ENCODE results near the gene ANKRD13A. TPM values are rescaled to one million over a fixed set of nuclear protein-coding genes. Genes with fewer than 3 reads are reported as not detected.

The ANKRD13A gene
- total RNA-seq, 4 donors from 2014 or later: 96.1 to 189 (median 115) TPM

DNA sequence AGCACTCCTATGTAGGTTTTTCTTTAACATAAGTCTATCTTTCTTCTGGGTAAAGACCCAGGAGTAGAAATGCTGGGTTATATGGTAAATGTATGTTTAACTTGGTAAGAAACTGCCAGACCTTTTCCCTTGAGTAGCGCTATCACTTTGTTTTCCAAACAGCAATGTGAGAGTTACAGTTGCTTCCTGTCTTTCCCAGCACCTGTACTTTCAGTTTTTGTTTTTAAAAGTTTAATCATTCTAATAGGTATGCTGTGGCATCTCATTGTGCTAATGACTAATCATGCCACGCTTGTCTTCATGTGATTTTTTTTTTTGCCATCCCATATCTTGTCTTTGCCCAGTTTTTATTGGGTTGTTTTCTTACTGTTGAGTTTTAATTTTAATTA, 31.2 kb upstream of the ANKRD13A start:
- H3K9me3 ChIP-seq: no peaks in the 10 kb centered on the region
- H3K4me3 ChIP-seq: no peak overlapping the region
- DNase-seq: no peak
- peak overlapping the region in 2 of 4 donors; percentile 3 to 13 for H3K27ac ChIP-seq
- no peaks in the 10 kb centered on the region for H3K27me3 ChIP-seq
- WGBS, 2 donors (ENCODE audit: low coverage in 1 of 2): 74 to 86% methylated on average over 2 of the region's 2 CpGs
- intact Hi-C loops (cut with DNase I; ENCODE audit: low total_unique reads): no loop called here
- H3K4me1 ChIP-seq: peaks cover 0 to 21% (median 12%) of the 10 kb centered on the region in 4 donors
- no peak for TF ChIP-seq POLR2A (IDR thresholded peaks at IDR 0.05)
- TF ChIP-seq, protein P1, sequence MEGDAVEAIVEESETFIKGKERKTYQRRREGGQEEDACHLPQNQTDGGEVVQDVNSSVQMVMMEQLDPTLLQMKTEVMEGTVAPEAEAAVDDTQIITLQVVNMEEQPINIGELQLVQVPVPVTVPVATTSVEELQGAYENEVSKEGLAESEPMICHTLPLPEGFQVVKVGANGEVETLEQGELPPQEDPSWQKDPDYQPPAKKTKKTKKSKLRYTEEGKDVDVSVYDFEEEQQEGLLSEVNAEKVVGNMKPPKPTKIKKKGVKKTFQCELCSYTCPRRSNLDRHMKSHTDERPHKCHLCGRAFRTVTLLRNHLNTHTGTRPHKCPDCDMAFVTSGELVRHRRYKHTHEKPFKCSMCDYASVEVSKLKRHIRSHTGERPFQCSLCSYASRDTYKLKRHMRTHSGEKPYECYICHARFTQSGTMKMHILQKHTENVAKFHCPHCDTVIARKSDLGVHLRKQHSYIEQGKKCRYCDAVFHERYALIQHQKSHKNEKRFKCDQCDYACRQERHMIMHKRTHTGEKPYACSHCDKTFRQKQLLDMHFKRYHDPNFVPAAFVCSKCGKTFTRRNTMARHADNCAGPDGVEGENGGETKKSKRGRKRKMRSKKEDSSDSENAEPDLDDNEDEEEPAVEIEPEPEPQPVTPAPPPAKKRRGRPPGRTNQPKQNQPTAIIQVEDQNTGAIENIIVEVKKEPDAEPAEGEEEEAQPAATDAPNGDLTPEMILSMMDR (IDR thresholded peaks at IDR 0.05): no peak
- TF ChIP-seq EP300 (IDR thresholded peaks at IDR 0.05; ENCODE audit: low read depth): no peak
- TF ChIP-seq POLR2AphosphoS5 (IDR thresholded peaks at IDR 0.05): no peak
- H3K36me3 ChIP-seq: peaks cover 0 to 39% (median 14%) of the 10 kb centered on the region in 4 donors
- in situ Hi-C loops (cut with MboI; ENCODE audit: low pct_ligation_motif_present in 1 of 4, low pct_unique_long_range_greater_than_20kb in 1 of 4, low sequenced_read_pairs in 3 of 4): no loop called here

DNA sequence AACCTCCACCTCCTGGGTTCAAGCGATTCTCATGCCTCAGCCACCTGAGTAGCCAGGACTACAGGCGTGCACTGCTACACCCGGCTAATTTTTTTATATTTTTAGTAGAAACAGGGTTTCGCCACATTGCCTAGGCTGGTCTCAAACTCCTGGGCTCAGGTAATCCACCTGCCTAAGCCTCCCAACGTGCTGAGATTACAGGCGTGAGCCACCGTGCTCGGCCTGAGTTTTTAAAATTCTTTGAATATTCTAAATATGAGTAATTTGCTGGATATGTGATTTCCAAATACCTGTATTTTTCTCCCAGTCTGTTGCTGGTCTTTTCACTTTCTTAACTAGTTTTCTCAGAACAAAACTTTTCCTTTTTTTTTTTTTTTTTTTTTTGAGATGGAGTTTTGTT, 30.4 kb upstream of the ANKRD13A start:
- TF ChIP-seq, protein P1 (IDR thresholded peaks at IDR 0.05): no peak
- TF ChIP-seq POLR2A (IDR thresholded peaks at IDR 0.05) (no peak), EP300 (IDR thresholded peaks at IDR 0.05; ENCODE audit: low read depth) (no peak), POLR2AphosphoS5 (IDR thresholded peaks at IDR 0.05) (no peak)
- in situ Hi-C loops (cut with MboI; ENCODE audit: low pct_ligation_motif_present in 1 of 4, low pct_unique_long_range_greater_than_20kb in 1 of 4, low sequenced_read_pairs in 3 of 4): no loop called here
- no peak overlapping the region for H3K27ac ChIP-seq
- peaks cover 0 to 39% (median 14%) of the 10 kb centered on the region in 4 donors for H3K36me3 ChIP-seq
- intact Hi-C loops (cut with DNase I; ENCODE audit: low total_unique reads): no loop called here
- H3K4me3 ChIP-seq: no peak overlapping the region
- 97 to 100% methylated on average over 7 to 8 of the region's 8 CpGs for WGBS, 2 donors (ENCODE audit: low coverage in 1 of 2)
- H3K4me1 ChIP-seq: peaks cover 0 to 21% (median 6%) of the 10 kb centered on the region in 4 donors
- no peak for DNase-seq
- H3K9me3 ChIP-seq: no peaks in the 10 kb centered on the region
- H3K27me3 ChIP-seq: no peaks in the 10 kb centered on the region

DNA sequence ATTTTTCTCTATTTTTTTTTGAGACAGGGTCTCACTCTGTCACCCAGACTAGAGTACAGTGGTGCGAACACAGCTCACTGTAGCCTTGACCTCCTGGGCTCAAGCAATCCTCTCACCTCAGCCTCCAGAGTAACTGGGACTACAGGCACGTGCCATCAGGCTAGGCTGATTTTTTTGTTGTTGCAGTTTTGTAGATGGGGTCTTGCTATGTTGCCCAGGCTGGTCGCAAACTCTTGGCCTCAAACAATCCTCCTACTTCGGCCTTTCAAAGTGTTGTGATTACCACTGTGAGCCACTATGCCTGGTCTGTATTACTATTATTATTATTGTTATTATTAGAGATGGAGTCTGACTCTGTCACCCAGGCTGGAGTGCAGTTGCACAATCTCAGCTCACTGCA, 26.4 kb upstream of the ANKRD13A start:
- Histone ChIP-seq H3K36me3 (peaks cover 0 to 45% (median 17%) of the 10 kb centered on the region in 4 donors), H3K27me3 (no peaks in the 10 kb centered on the region), H3K27ac (peak overlapping the region; percentile 65 to 84 (median 69)), H3K9me3 (no peaks in the 10 kb centered on the region), H3K4me3 (peak overlapping the region in 1 of 4 donors; percentile 30), H3K4me1 (peaks cover 0 to 15% (median 2%) of the 10 kb centered on the region in 4 donors)
- WGBS, 2 donors (ENCODE audit: low coverage in 1 of 2): 93 to 100% methylated on average over 2 to 4 of the region's 4 CpGs
- TF ChIP-seq POLR2A (IDR thresholded peaks at IDR 0.05) (no peak), EP300 (IDR thresholded peaks at IDR 0.05; ENCODE audit: low read depth) (no peak), POLR2AphosphoS5 (IDR thresholded peaks at IDR 0.05) (no peak)
- TF ChIP-seq, protein P1 (IDR thresholded peaks at IDR 0.05): no peak
- in situ Hi-C loops (cut with MboI; ENCODE audit: low pct_ligation_motif_present in 1 of 4, low pct_unique_long_range_greater_than_20kb in 1 of 4, low sequenced_read_pairs in 3 of 4) (no loop called here), intact Hi-C loops (cut with DNase I; ENCODE audit: low total_unique reads) (no loop called here)
- no peak for DNase-seq

DNA sequence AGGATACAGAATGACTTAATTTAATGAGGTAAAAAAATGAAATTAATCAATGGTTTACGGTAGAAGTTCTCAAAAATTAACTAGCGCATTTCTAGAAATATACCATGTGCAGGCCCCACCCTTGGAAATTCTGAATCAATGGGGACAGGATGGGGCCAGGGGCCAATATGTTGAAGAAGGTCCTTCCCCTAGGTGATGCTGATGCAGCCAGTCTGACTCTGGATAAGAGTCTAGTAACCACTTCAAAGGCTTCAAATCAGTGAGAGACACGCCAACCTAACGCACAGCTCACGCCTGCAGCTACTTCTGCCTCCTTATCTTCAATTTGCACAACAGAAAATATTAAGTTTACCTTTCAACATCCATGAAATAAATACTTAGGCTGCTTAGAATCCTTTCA, 17.9 kb upstream of the ANKRD13A start:
- intact Hi-C loops (cut with DNase I; ENCODE audit: low total_unique reads) (no loop called here), in situ Hi-C loops (cut with MboI; ENCODE audit: low pct_ligation_motif_present in 1 of 4, low pct_unique_long_range_greater_than_20kb in 1 of 4, low sequenced_read_pairs in 3 of 4) (no loop called here)
- DNase-seq: no peak
- H3K9me3 ChIP-seq: no peaks in the 10 kb centered on the region
- no peak overlapping the region for H3K27ac ChIP-seq
- no peaks in the 10 kb centered on the region for H3K27me3 ChIP-seq
- H3K4me3 ChIP-seq: no peak overlapping the region
- peaks cover 0 to 3% (median 0%) of the 10 kb centered on the region in 4 donors for H3K4me1 ChIP-seq
- peaks cover 1 to 84% (median 45%) of the 10 kb centered on the region in 4 donors for H3K36me3 ChIP-seq
- no peak for TF ChIP-seq POLR2AphosphoS5 (IDR thresholded peaks at IDR 0.05)
- no peak for TF ChIP-seq EP300 (IDR thresholded peaks at IDR 0.05; ENCODE audit: low read depth)
- no peak for TF ChIP-seq POLR2A (IDR thresholded peaks at IDR 0.05)
- TF ChIP-seq, protein P1 (IDR thresholded peaks at IDR 0.05): no peak
- WGBS, 2 donors (ENCODE audit: low coverage in 1 of 2): 94 to 95% methylated on average over 4 to 5 of the region's 5 CpGs

All from transverse colon (tissue), 4 donors.